AG09319 (cell line): Measurements from ENCODE around the gene PARP15.

Source experiments
- DNase-seq: peaks from one replicate; pipeline ENCODE4 v3.0.0-alpha.2; 2010; ENCODE audit warnings: low read depth; ENCODE audit errors: extremely low read depth
- CTCF ChIP-seq: IDR thresholded peaks from 2 replicates; pipeline ENCODE4 v1.5.1; 2011; ENCODE audit warnings: low read depth, mild to moderate bottlenecking, inconsistent platforms, low read length, moderate library complexity

PARP15 gene

DNA sequence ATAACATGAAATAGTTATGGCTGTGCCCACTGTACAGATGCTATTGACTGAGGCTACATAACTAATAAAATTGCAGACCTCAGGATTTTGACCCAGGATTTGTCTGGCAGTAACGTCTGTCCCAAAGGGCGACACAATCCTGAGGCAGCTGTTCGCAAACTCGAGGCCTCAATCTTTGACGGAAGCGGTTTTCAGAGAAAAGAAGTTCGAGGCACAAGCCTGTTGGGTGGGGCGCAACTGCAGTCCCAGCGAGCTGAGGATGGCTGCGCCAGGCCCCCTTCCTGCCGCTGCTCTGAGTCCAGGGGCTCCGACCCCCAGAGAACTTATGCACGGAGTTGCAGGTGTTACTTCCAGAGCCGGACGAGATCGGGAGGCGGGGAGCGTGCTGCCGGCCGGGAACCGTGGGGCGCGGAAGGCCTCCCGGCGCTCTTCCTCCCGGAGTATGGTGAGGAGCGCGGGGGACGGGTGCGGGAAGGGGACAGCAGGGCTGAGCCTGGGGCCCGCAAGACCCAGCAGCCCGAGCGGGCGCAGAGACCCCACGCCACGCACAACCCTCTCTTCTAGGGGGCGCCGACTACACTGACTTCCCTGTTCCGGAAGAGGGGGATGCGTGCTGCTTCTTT, at the start of gene PARP15:
Gene PARP15, plus strand, starts transcription at position 242 of the 623 bp plus-strand sequence. Its CDS starts 18 bp downstream, at position 260.
- no peak for TF ChIP-seq CTCF
- DNase-seq: no peak

GRCh38 chr3:122530164-122530563, 47.3 kb upstream of the PARP15 start:
- no peak for TF ChIP-seq CTCF
- no peak for DNase-seq

- DNase-seq: no peak
- no peak for TF ChIP-seq CTCF
These were observed 44.0 kb upstream of the PARP15 start for GRCh38 chr3:122533480-122533879.

DNA sequence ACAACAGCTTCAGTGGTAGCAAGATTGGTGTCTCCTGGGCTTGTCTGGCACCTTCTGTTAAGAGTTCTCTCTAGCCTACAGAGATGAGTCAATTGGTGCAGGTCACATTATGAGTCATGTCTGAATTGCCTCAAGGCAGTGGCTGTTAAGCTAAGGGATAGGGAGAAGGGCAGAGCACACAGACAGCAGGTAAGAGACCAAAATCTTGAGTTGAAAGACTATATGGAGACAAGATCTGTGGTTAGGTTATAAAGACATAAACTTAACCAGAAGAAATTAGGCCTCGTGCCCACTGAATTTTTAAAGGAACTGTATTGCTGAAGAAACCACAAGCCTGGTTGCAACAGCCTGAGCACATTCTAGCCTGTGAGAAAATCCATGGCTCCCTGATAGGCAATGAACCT, 43.5 kb upstream of the PARP15 start:
- no peak for DNase-seq
- TF ChIP-seq CTCF: no peak

GRCh38 chr3:122535964-122536631, 41.4 kb upstream of the PARP15 start:
- TF ChIP-seq CTCF: no peak
- no peak for DNase-seq

- no peak for TF ChIP-seq CTCF
- DNase-seq: no peak
These were observed 40.8 kb upstream of the PARP15 start for GRCh38 chr3:122536632-122537001.

- no peak for TF ChIP-seq CTCF
- DNase-seq: no peak
These were observed 38.4 kb upstream of the PARP15 start for GRCh38 chr3:122538956-122539490.
